GM18867 (cell line): ENCODE measurements around the gene RAD51B.
"Not testable (repeated sequence)": the region's sequence is repeated elsewhere in the genome, so short reads cannot be mapped to it uniquely, and the experiment has no call there.

Experiments
- ATAC-seq: cut with Tn5 transposase; IDR thresholded peaks from one replicate; pipeline ENCODE4 v1.9.1; 2021; ENCODE audit warnings: mild to moderate bottlenecking, moderate library complexity; ENCODE audit not compliant: unreplicated experiment

RAD51B gene

GRCh38 chr14:68651652-68652432 is 832.3 kb downstream of the RAD51B start:
- no peak for ATAC-seq

DNA sequence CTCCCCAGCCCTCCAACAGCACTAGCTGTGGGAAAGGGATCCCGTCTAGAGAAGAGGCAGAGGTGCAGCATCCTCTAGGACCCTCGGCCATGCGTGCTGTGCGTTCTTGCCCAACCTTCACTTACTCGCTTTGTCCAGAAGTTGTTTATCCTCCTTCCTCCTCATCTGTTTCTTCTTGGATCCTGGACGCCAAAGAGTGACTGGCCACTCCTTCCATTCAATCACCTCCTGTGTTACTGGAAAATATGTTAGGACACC is 832.8 kb downstream of the RAD51B start:
- ATAC-seq, result no peak

DNA sequence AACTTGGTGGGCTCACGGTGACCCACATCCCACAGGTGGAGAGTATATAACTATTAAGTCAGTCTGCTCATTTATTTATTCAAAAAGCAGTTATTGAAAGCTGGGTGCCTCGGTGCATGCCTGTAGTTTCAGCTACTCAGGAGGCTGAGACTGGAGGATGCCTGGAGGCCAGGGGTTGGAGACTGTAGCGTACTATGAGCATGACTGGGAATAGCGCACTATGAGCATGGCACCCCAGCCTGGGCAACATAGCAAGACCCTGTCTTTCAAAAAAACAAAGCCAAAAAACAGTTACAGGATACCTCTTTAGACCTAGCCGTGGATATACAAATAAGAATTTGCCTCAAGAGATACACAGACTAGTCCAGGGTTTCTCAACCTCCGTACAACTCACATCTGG is 833.5 kb downstream of the RAD51B start:
- ATAC-seq, result no peak

- ATAC-seq, result no peak
Measured at GRCh38 chr14:68653804-68654203, 834.2 kb downstream of the RAD51B start.

GRCh38 chr14:68654471-68654941 is 834.9 kb downstream of the RAD51B start:
- ATAC-seq, result no peak

DNA sequence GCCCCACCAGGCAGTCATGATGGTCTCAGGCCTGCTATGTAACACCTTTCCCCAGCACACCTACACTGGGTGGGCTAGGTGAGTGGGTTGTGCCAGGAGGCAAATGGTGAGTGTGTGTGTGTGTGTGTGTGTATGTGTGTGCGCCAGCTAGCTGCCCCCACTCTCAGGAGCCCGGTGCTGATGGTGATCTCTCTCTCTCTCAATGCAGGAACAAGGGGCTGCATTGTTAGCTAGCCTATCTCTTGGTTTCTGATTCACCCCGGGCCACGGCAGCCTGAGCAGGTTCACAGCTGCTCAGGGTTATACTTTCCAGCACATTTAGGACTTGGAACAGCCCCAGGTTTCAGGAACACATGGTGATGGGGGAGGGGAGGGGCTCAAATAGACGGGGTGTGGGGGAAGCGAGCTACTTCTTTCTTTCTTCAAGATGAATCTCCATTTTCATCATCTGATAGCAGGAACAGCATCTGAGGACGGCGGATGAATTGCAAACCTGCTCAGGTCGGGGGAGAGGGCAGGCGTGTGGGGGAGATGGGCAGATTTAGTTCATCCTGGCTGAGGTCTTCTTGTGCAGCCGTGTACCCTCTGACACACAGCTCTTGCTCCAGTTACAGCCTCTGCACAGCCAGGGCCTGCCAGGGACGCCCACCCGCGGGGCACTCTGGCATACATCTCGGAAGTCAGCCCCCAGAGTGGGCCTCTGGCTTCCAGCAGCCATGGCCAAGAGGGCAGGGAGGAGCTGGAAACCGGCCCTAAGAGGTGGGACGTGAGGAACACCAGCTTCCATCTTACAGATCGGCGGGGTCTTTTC is 835.6 kb downstream of the RAD51B start:
- ATAC-seq, result no peak

- no peak for ATAC-seq
Measured at GRCh38 chr14:68655911-68656316, 836.3 kb downstream of the RAD51B start.

- no peak for ATAC-seq
Measured at GRCh38 chr14:68656452-68656851, 836.9 kb downstream of the RAD51B start.

DNA sequence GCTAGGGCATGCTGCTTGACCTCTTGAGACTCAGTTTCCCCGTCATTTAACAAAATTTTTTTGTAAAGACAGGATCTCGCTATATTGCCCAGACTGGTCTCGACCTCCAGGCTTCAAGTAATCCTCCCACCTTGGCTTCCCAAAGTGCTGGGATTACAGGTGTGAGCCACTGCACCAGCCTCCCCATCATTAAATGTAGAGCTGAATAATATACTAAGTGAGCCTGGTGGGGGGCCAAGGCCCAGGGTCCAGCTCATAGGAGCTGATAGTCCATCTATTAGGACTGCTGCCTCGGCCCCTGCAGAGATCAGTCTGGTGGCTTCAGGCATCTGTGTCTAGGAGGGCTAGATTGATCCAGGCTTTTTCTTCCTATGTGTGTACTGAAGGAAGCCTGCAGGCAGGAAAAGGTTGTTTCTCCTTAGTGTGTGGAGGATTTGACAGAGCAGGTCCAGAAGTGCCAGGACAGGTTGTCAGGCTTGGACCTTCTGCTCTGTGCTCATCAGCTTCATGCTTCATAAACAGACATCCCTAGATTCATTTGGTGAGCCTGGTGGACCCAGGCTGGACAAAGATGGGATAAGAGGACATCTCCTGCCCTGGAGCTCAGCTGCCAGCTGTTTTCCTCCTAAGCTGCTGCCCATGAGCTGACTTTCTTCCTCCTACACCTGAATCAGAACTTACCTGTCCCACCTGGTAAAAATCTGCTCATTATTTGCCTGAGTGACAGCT is 837.9 kb downstream of the RAD51B start:
- no peak for ATAC-seq

DNA sequence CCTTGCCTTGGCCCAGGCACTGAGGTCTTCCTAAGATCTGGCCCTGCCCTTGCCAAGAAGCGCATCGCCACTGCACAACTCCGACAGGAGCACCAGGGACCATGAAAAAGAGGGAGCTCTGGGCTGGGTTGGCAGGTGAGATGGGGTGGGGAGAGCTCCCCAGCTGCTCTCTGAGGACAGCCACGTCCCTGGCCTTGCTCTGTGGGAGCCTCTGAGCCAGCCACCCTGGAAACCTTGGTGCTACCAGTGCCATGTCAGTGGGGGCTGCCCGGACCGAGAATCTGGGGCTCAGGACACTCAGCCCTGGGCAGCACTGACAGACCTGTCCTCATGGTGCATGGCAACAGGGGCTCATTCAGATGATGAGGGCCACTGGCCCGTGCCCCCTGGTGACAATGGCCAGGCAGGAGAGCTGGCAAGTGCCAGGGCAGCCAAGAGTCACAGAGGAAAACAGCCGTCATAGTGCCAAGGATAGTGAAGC is 838.5 kb downstream of the RAD51B start:
- ATAC-seq, result no peak

DNA sequence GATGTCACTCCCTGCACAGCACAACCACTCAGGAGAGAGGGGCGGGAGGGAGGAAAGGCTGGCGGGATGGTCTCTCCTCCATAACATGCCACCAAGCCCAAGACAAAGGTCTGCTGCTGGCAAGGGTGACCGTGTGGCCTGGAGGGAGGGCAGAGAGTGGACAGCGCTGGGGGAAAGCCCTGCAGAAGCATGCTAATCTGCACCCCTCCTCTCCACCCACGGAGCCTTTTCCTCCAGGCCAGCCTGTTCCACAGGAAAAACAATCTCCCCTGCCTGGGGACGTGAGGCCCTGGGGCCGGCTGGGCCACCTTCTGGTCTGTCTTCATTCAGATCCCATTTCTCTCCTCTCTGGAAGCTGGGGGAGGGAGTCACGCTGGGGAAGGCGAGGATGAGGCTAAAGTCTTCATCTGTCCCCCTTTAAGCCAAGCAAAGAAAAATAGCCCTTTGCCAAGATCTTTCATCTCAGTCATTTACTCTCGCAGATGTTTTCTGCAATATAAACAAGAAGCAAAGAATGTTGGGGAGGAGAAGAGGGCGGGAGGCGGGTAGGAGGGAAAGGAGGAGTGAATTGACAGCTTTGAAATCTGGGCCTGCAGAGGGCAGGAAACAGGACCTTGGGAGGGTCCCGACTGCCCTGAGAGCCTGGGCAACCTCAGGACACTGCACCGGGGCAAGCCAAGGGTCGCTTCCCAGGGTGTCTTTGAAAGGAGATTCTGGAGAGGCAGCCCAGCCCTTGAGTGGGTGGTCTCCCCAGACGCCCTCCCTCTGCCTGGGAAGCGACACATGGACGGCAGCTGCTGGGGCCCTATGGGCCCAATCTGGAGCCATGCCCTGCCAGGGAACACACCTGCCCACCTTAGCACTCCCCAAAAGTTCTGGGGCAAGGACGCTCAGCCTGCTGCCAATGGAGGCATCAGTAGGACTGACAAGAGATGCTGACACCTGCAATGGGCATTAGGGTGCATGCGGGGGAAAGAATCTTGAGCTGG is 839.7 kb downstream of the RAD51B start:
- ATAC-seq, result no peak

DNA sequence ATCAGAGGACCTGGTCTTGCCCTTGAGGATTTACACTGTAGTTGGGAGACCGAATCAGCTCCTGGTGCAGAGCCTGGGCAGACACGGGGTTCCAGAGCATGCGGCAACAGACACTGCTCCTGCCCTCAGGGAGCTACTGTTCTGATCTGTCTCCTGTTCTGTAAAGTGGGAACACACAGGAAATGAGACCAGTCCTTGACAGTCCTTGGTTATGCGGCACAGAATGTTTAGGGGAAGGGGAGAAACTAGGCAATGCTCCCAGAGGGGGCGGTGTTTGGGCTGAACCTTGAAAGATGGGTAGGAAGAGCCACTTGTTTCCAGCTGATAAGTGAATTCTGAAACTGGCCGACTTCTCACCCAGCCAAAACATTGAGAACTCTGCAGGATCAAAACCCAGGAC is 840.9 kb downstream of the RAD51B start:
- no peak for ATAC-seq

DNA sequence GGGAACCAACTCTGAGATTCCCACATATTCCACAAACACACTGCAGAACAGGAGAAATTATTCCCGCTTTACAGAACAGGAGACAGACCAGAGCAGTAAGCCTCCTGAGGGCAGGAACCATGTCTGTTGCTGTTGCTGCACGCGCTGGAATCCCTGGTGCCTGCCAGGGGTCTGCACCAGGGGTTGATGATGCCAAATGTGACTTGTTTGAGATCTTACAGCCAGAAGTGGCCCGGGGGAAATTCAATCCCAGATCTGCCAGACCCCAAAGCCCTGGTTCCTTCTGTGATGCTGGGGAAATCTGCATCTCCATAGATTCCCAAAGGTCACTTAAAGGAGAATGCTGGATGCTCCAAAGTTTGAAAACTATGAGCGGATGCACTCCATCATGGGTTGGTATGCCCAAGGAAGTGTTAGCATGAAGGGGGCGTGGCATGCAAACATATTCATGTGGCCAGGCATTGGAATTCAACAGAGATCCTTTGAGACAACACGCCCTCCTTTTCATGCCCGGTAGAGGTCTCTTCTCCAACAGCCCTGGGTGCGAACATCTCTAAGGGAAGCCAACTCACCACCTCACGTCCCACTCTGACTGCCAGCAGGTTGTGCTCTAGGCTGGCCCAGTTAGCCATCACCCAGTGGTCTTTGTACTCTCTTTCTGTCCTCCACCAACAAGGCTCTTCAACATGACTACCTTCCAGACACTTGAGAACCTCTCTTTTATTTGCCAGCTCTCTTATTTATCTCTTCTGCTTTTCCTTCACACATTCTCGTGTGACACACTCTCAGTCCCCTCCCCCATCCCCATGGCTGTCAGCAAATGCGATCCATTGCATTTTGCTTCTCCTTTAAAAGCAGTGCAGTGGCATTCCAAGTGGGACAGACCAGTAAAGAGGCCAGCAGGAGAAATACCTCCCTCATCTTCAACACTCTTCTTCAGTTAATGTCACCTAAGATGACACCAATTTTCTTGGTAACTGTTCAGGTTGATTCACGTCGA is 841.9 kb downstream of the RAD51B start:
- no peak for ATAC-seq

GRCh38 chr14:68662392-68662791 is 842.8 kb downstream of the RAD51B start:
- ATAC-seq, result no peak

DNA sequence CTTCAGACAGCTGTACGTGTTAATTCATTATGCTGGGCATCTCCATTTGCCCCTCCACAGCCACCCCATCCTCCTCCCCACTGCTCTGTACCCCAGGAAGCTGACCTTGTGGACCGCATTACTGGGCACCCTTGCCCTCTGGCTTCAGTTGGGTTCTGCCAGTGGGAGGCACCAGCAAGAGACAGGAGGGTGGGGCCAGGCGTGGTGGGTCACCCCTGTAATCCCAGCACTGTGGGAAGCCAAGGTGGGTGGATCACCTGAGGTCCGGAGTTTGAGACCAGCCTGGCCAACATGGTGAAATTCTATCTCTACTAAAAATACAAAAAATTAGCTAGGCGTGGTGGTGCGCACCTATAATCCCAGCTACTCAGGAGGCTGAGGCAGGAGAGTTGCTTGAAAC is 843.2 kb downstream of the RAD51B start:
- ATAC-seq, result not testable (repeated sequence)

- ATAC-seq, result peak; percentile 72
Measured at GRCh38 chr14:68663385-68664076, 844.0 kb downstream of the RAD51B start.

DNA sequence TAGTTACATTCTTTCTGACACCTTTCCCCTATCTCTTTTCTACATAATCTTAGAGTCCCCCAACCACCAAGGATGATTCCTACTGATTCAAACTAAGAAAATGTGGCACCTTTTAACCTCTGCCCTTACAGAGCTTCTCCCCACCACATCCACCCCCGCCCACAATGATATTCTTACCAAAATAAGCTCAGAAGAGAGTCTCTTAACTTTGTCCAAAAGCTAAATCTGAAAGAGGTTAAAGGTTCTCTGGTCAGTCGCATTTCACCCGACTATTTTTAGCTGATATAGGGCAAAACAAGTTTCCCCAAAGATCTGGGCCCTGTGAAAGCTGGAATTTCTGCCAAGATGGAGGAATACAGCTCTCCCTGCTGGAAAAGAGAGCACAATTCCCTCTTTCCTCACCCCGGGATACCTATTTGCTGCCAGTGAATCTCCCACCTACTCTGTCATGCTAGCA is 844.7 kb downstream of the RAD51B start:
- ATAC-seq, result no peak

DNA sequence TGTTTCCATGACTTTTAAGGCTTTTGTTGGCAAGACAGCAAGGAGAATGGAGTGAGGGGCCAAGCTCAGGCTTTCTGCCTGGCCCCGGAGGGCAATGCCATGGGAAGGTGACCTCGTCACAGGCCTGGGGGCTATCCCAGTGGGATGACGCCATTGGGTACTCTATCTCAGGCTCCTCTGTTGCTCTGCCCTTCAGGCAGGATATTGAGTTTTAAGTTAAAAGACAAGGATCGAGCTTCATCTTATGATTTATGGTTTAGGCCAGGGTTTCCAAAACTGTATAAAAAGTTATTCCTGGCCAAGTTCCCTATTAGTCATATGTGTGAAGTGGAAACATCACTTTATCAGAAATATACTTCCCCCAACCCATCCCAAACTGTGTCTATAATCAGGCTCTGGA is 845.6 kb downstream of the RAD51B start:
- ATAC-seq, result no peak
